Transverse colon (tissue), 4 donors: ENCODE measurements around the gene TMED10.

Experiments
- CTCF ChIP-seq, 5 experiments: fragments of 200-600 bp in 3 of 5; fragments of 450-650 bp in 2 of 5; sonication (generic) in 3 of 5; IDR thresholded peaks; 1 replicate in 2 of 5; 2 replicates in 3 of 5; pipeline ENCODE4 v1.5.1; 2016 to 2017; ENCODE audit warnings: antibody characterized with exemption in 5 of 5, inconsistent platforms in 3 of 5, mild to moderate bottlenecking in 2 of 5, moderate library complexity in 1 of 5
- EP300 ChIP-seq: sonication (generic); formaldehyde crosslinking; IDR thresholded peaks from one replicate; pipeline ENCODE4 v1.6.1; 2017; ENCODE audit warnings: antibody characterized with exemption, low read depth
- POLR2A ChIP-seq: fragments of 450-650 bp; IDR thresholded peaks from one replicate; pipeline ENCODE4 v1.6.1; 2016; ENCODE audit warnings: antibody characterized with exemption, mild to moderate bottlenecking, moderate library complexity
- POLR2AphosphoS5 ChIP-seq, 3 donors: sonication (generic); formaldehyde crosslinking; IDR thresholded peaks; one replicate each; pipeline ENCODE4 v1.6.1; 2016; ENCODE audit warnings: antibody characterized with exemption in 3 of 3

- TF ChIP-seq POLR2A (no peak), CTCF (IDR thresholded peaks at IDR 0.05) (no peak), POLR2AphosphoS5 (IDR thresholded peaks at IDR 0.05) (no peak), EP300 (no peak)
These were observed 13.6 kb upstream of the TMED10 start for GRCh38 chr14:75190023-75190422.
